ENCODE measurements around the gene TMCC1.
"Not testable (repeated sequence)": the region's sequence is repeated elsewhere in the genome, so short reads cannot be mapped to it uniquely, and the experiment has no call there.

The TMCC1 gene

DNA sequence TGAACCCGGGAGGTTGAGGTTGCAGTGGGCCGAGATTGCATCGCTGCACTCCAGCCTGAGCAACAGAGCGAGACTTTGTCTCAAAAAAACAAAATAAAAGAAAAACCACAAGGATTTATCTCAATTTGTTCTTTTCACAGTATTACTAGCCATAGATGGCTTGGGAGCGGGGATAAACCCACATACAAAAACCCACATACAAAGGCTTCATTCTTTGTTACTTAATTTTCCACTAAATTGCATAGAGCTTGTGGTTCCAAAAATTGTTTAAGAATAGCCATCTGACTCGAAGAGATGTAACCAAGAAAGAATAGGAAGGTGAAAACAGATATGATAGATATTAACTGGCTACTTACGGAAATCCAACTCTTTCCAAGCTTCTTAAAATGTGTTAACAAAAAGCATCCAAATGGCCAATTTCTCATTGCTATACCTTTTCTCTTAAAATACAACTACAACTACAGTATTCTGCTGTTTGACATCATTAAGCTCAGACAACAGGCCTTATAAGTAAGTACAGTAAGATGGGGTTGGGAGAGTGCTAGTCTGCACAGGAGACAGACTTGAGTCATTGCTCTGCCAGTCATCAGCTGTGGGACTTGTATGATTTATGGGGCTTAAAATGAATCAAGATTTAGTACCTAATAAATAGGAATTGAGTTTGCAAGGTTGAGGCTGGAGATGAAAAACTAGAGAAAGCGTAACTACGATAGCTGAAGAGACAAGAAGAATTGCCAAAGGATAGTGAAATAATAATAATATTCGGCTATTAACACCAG is 190.4 kb downstream of the TMCC1 start:
- Mint-ChIP-seq H3K27me3 (no peaks in the 10 kb centered on the region), H3K9me3 (no peaks in the 10 kb centered on the region), H3K4me1 (peaks cover 12% of the 10 kb centered on the region), H3K4me3 (no peak overlapping the region), H3K36me3 (peaks cover 13% of the 10 kb centered on the region), H3K27ac (no peak overlapping the region)

DNA sequence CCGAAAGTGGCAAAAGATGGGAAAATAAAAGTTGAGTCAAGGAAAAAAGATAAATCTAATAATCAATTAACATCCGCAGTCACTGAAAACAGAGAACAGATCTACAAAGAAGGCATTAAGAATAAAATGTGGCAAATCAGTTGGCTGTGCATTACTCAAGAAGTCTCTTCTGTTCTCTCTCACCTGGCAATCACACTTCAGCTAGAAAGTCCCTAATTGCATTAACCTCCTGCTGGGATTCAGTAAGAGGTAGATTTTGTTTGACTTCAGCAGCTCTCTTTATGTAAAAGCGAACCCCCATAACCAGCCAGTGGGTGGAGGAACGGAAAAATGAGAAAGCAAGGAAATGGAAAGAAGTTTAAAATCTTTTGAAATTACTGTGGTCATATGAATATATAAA is 192.3 kb downstream of the TMCC1 start:
- Mint-ChIP-seq H3K27ac (no peak overlapping the region), H3K4me3 (no peak overlapping the region), H3K9me3 (peaks cover 7% of the 10 kb centered on the region), H3K27me3 (no peaks in the 10 kb centered on the region), H3K4me1 (peaks cover 12% of the 10 kb centered on the region), H3K36me3 (peaks cover 21% of the 10 kb centered on the region)

DNA sequence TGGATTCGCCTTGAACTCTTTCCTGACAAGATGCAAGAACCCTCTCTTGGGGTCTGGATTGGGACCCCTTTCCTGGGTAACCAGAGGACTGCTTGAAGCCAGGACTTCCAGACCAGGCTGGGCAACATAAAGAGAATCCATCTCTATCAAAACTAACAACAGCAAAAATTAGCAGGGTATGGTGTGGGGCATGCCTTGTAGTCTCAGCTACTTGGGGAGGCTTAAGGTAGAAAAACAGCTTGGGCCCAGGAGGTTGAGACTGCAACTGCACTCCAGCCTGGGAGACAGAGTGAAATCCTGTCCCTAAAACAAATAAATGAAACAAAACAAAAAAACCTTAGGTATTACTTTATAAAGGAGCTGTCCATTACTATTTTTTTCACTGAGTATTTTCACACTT is 193.9 kb downstream of the TMCC1 start:
- H3K4me3 Mint-ChIP-seq: no peak overlapping the region
- no peaks in the 10 kb centered on the region for H3K27me3 Mint-ChIP-seq
- H3K27ac Mint-ChIP-seq: no peak overlapping the region
- peaks cover 7% of the 10 kb centered on the region for H3K4me1 Mint-ChIP-seq
- peaks cover 12% of the 10 kb centered on the region for H3K9me3 Mint-ChIP-seq
- peaks cover 27% of the 10 kb centered on the region for H3K36me3 Mint-ChIP-seq

DNA sequence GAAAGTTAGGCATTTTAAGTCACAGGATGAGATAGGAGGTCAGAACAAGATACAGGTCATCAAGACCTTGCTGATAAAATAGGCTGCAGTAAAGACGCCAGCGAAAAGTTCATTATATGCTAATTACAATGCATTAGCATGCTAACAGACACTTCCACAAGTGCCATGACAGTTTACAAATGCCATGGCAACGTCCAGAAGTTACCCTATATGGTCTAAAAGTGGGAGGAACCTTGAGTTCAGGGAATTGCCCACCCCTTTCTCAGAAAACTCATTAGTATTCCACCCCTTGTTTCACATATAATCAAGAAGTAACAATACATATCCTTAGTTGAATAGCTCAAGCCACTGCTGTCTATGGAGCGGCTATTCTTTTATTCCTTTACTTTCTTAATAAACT is 194.3 kb downstream of the TMCC1 start:
- Mint-ChIP-seq H3K9me3 (peaks cover 12% of the 10 kb centered on the region), H3K4me3 (no peak overlapping the region), H3K27ac (no peak overlapping the region), H3K4me1 (peaks cover 7% of the 10 kb centered on the region), H3K27me3 (no peaks in the 10 kb centered on the region), H3K36me3 (peaks cover 27% of the 10 kb centered on the region)

DNA sequence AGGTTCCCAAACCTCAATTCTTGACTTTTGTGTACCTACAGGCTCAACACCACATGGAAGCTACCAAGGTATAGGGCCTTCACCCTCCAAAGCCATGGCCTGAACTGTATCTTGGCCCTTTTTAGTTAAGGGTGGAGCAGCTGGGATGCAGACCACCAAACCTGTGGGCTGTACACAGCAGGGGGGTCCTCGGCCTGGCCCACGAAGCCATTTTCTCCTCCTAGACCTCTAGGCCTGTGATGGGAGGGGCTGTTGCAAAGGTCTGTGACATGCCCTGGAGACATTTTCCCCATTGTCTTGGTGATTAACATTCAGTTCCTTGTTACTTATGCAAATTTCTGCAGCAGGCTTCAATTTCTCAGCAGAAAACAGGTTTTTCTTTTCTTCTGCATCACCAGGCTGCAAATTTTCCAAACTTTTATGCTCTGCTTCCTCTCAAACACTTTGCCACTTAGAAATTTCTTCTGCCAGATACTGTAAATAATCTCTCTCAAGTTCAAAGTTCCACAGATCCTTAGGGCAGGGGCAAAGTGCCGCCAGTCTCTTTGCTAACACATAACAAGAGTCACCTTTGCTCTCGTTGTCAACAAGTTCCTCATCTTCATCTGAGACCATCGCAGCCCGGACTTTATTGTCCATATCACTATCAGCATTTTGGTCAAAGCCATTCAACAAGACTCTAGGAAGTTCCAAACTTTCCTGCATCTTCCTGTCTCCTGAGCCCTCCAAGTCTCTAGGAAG is 196.1 kb downstream of the TMCC1 start:
- peaks cover 22% of the 10 kb centered on the region for H3K36me3 Mint-ChIP-seq
- H3K4me1 Mint-ChIP-seq: peaks cover 3% of the 10 kb centered on the region
- no peak overlapping the region for H3K27ac Mint-ChIP-seq
- H3K4me3 Mint-ChIP-seq: no peak overlapping the region
- H3K9me3 Mint-ChIP-seq: peaks cover 12% of the 10 kb centered on the region
- H3K27me3 Mint-ChIP-seq: no peaks in the 10 kb centered on the region

DNA sequence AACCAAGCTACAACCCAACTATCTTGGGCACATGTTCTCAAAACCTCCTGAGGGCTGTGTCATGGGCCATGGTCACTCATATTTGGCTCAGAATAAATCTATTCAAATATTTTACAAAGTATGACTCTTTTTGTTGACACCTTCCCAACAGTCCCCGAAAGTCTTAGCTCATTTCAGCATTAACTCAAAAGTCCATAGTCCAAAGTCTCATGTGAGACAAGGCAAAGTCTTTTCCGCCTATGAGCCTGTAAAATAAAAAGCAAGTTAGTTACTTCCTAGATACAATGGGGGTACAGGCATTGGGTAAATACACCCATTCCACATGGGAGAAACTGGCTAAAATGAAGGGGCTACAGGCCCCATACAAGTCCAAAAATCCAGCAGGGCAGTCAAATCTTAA is 197.1 kb downstream of the TMCC1 start:
- H3K36me3 Mint-ChIP-seq: peaks cover 22% of the 10 kb centered on the region

DNA sequence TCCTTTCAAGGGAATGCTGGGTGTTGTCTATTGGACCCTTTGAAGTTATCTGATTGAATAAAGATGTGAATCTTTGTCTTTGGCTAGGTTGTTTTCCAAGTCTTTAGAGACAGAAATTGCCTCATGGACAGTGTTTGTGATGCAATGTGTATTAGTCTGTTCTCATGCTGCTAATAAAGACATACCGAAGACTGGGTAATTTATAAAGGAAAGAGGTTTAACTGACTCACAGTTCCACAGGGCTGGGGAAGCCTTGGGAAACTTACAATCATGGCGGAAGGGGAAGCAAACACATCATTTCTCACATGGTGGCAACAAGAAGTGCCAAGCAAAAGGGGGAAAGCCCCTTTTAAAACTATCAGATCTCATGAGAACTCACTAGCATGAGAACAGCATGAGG is 198.3 kb downstream of the TMCC1 start:
- H3K9me3 Mint-ChIP-seq: peaks cover 12% of the 10 kb centered on the region
- H3K4me3 Mint-ChIP-seq: no peak overlapping the region
- H3K27me3 Mint-ChIP-seq: no peaks in the 10 kb centered on the region
- peaks cover 9% of the 10 kb centered on the region for H3K4me1 Mint-ChIP-seq
- H3K36me3 Mint-ChIP-seq: peaks cover 19% of the 10 kb centered on the region
- peak overlapping the region; percentile 55 for H3K27ac Mint-ChIP-seq

More for the DNA sequence above, 197.1 kb downstream of the TMCC1 start:
- not testable (repeated sequence) for H3K27ac Mint-ChIP-seq, H3K27me3 Mint-ChIP-seq, H3K4me1 Mint-ChIP-seq, H3K4me3 Mint-ChIP-seq
- H3K9me3 Mint-ChIP-seq: peaks cover 12% of the 10 kb centered on the region

DNA sequence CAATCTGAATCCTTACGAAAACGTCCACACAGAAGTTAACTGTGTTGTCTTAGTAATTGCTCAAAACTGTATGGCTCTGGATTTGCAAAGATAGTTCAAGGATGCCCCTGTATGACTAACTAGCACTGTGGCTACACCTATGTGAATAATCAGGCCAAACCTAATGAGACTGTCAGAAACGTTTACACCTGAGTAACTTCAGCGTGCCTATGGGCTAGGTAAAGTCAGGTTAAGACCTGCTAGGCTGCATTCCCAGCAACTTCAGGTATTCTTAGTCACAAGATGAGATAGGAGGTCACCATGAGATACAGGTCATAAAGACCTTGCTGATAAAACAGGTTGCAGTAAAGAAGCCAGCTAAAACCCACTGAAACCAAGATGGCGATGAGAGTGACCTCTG is 199.3 kb downstream of the TMCC1 start:
- peaks cover 12% of the 10 kb centered on the region for H3K9me3 Mint-ChIP-seq
- peaks cover 19% of the 10 kb centered on the region for H3K36me3 Mint-ChIP-seq
- H3K4me3 Mint-ChIP-seq: no peak overlapping the region
- H3K27ac Mint-ChIP-seq: no peak overlapping the region
- H3K4me1 Mint-ChIP-seq: peaks cover 12% of the 10 kb centered on the region
- H3K27me3 Mint-ChIP-seq: no peaks in the 10 kb centered on the region

DNA sequence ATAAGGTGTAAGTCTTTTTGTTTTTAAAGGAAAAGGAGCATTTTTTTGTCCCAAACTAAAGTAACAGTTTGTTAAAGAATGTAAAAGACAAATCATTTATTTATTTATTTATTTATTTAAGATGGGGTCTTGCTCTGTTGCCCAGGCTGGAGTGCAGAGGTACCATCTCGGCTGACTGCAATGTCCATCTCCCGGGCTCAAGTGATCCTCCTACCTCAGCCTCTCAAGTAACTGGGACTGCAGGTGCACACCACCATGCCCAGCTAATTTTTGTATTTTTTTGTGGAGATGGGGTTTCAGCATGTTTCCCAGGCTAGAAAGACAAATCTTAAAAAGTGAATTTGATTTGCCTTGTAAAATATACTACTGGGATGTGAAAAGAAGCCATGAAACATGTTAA is 200.8 kb downstream of the TMCC1 start:
- Mint-ChIP-seq H3K4me3 (no peak overlapping the region), H3K36me3 (peaks cover 15% of the 10 kb centered on the region), H3K9me3 (peaks cover 12% of the 10 kb centered on the region), H3K27me3 (no peaks in the 10 kb centered on the region), H3K4me1 (peaks cover 12% of the 10 kb centered on the region), H3K27ac (no peak overlapping the region)

DNA sequence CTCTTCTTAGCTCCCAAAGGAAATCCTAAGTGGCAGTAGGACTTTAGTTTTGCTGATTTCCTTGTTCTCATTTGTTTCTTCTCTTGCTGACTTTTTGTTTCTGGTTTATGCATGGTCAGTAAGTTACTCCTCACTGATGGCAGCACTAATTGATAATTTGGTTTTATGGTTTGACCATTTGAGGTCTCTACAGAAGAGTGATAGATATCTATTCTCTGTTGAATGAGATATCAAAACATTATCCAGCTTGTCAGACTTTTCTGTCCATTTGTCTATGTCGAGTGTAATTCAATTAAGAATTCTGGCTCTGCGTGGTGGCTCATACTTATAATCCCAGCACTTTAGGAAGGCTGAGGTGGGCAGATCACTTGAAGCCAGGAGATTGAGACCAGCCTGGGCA is 202.5 kb downstream of the TMCC1 start:
- Mint-ChIP-seq H3K27me3 (no peaks in the 10 kb centered on the region), H3K4me3 (no peak overlapping the region), H3K27ac (no peak overlapping the region), H3K36me3 (peaks cover 12% of the 10 kb centered on the region), H3K4me1 (peaks cover 12% of the 10 kb centered on the region), H3K9me3 (peaks cover 3% of the 10 kb centered on the region)

DNA sequence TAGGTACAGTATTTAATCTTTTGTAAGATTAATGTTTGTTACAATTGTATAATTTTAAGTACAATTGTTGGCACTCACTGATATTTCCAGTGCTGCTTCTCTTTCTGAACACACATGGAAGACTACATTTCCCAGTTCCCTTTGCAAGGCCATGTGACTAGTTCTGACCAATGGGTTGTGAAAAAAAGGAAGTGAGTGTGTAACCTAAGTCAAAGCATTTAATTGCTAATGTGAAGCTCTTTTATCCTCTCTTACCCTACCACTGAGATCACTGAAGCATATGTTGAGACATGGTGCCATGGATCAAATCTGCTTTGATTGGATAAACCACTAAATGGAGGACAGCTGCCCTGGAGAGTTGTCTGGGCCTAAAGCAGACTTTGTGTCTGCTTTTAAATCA is 203.1 kb downstream of the TMCC1 start:
- H3K27me3 Mint-ChIP-seq: no peaks in the 10 kb centered on the region
- H3K36me3 Mint-ChIP-seq: peaks cover 10% of the 10 kb centered on the region
- H3K4me3 Mint-ChIP-seq: no peak overlapping the region
- H3K9me3 Mint-ChIP-seq: no peaks in the 10 kb centered on the region
- H3K4me1 Mint-ChIP-seq: peaks cover 12% of the 10 kb centered on the region
- no peak overlapping the region for H3K27ac Mint-ChIP-seq

DNA sequence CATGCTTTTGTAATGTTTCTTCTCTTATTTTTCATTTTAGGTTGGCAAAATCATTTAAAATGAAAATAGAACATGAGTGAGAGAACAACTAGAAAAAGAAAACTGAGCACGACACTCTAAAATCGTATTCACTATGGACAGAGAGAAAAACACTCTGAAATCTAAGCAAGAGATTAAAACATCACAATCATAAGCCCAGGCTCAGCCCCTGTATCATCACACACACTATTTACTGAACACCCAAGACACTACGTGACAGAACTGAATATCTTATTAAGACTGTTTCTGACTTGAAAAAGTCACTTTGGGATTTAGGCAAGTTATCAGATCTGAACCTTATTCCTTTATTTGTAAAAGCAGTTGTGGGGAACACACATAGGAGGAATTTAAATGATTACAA is 204.5 kb downstream of the TMCC1 start:
- peaks cover 7% of the 10 kb centered on the region for H3K36me3 Mint-ChIP-seq
- no peaks in the 10 kb centered on the region for H3K9me3 Mint-ChIP-seq
- peaks cover 12% of the 10 kb centered on the region for H3K4me1 Mint-ChIP-seq
- no peaks in the 10 kb centered on the region for H3K27me3 Mint-ChIP-seq
- no peak overlapping the region for H3K4me3 Mint-ChIP-seq
- H3K27ac Mint-ChIP-seq: no peak overlapping the region

DNA sequence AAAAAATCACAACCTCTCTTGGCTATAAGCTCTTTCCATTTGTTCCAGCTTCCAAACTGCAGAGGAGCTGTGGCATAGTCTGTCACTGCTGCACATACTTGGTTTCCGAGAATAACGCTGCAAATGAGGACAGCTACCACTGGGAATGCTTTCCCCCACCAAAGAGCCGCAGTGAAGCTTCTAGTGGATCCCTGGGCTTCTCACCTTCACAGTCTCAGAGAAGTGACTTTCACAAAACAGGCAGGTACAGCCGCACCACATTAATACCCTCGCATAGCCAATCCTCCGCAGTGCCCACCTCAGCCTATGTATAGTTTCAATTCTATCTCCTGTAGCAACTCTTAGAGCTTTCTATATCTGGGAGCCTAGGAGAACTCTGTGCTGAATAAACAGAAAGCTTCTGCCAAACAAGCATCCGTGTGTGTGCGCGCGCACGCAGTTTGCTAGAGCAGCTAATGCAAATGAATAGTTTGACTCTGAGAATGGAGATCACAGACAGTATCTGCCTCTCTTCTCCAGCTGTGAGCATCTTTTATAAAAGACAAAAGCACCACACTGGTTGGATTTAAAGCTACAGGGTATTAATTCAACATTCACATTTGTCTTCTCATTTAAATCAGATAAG is 205.1 kb downstream of the TMCC1 start:
- H3K27me3 Mint-ChIP-seq: no peaks in the 10 kb centered on the region
- no peaks in the 10 kb centered on the region for H3K9me3 Mint-ChIP-seq
- H3K27ac Mint-ChIP-seq: no peak overlapping the region
- H3K4me1 Mint-ChIP-seq: peaks cover 12% of the 10 kb centered on the region
- H3K4me3 Mint-ChIP-seq: no peak overlapping the region
- H3K36me3 Mint-ChIP-seq: peaks cover 7% of the 10 kb centered on the region

DNA sequence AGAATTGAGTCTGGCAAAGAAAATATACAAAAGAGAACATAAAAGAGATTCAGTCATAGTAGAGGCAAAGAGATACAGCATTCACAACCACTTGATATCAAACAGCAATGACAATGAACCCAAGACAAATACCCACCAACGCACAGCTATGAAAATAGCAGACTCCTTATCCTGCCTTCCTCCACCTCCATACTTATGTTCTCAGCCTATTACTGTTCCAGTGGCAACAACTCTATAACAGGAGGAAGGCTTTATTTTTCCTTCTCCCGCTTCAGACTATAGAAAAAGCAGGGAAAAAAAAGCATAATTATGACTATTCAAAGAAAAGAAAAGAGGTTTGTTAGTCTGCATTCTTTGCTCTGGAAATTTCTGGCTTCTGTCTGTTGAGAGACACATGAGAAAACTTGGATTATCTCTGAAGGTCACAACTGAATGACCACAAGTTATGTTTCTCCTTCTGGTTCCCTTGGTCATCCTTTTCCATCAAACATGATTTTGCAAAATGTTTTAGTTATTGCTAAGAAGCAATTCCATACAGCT is 205.9 kb downstream of the TMCC1 start:
- Mint-ChIP-seq H3K27ac (no peak overlapping the region), H3K9me3 (no peaks in the 10 kb centered on the region), H3K36me3 (peaks cover 7% of the 10 kb centered on the region), H3K4me3 (no peak overlapping the region), H3K27me3 (no peaks in the 10 kb centered on the region), H3K4me1 (peaks cover 12% of the 10 kb centered on the region)

DNA sequence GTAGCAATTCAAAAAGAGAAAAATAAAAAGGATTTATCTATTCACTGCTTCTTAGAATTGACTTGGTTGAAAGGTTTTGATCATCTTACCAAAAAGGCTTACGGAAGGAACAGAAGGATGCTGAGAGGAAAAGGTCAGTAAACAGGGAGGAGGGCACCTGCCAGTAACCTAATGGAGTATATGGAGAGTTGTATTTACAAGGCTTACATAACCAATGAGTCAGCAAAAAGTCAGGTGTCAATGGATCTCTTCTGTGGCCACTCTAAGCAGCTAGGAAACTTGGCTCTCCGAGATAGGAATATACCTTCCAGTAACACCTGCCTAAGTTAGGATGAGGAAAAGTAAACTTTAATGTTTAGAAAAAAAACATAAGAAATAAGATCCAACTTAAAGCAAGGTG is 206.6 kb downstream of the TMCC1 start:
- no peak overlapping the region for H3K27ac Mint-ChIP-seq
- H3K36me3 Mint-ChIP-seq: peaks cover 7% of the 10 kb centered on the region
- no peak overlapping the region for H3K4me3 Mint-ChIP-seq
- H3K9me3 Mint-ChIP-seq: no peaks in the 10 kb centered on the region
- peaks cover 12% of the 10 kb centered on the region for H3K4me1 Mint-ChIP-seq
- no peaks in the 10 kb centered on the region for H3K27me3 Mint-ChIP-seq

DNA sequence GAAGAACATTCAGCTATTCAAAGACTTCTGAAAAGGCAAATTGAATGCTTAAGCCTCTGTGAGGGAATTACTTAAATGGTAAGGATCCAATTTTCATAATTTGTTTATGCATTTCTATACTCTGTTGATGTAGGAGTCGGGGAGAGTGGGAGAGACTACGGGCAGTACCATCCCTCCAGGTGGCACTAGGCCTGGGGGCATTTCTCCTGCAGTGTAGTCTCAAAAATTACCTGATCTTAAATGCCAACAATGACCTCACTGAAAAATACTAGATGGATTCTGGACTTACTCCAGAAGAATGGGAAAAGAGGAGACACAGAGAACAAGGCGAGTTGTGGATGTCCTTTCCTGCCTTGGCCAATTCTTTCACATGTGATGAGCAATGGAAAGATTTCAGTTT is 209.2 kb downstream of the TMCC1 start:
- Mint-ChIP-seq H3K27me3 (no peaks in the 10 kb centered on the region), H3K27ac (no peak overlapping the region), H3K36me3 (peaks cover 8% of the 10 kb centered on the region), H3K4me1 (no peaks in the 10 kb centered on the region), H3K4me3 (no peak overlapping the region), H3K9me3 (no peaks in the 10 kb centered on the region)

Data from activated naive CD4-positive, alpha-beta T cell treated with anti-CD3 and anti-CD28 coated beads, Interleukin-2, amount 50 U/mL, for 24 hours (primary cell).